ENCODE results near the gene DLG5.
A peak's percentile ranks its signal among the peaks of the same experiment; 100 is the strongest.

The DLG5 gene

GRCh38 chr10:77925795-77926565 lies 575 bp downstream of the DLG5 start:
- in situ Hi-C loops (cut with MboI; ENCODE audit: low sequenced_read_pairs, unreplicated experiment) = no loop called here
- no peak for TF ChIP-seq CTCF (IDR thresholded peaks at IDR 0.05; ENCODE audit: borderline replicate concordance, control extremely low read depth, extremely low read depth, insufficient read depth, missing control alignments)
- DNase-seq (ENCODE audit: low spot score) = peak; percentile 72

GRCh38 chr10:77925410-77925794 lies 1.2 kb downstream of the DLG5 start:
- DNase-seq (ENCODE audit: low spot score) = no peak
- no peak for TF ChIP-seq CTCF (IDR thresholded peaks at IDR 0.05; ENCODE audit: borderline replicate concordance, control extremely low read depth, extremely low read depth, insufficient read depth, missing control alignments)
- in situ Hi-C loops (cut with MboI; ENCODE audit: low sequenced_read_pairs, unreplicated experiment) = no loop called here

GRCh38 chr10:77922566-77923179 lies 3.9 kb downstream of the DLG5 start:
- no peak for TF ChIP-seq CTCF (IDR thresholded peaks at IDR 0.05; ENCODE audit: borderline replicate concordance, control extremely low read depth, extremely low read depth, insufficient read depth, missing control alignments)
- no peak for DNase-seq (ENCODE audit: low spot score)
- in situ Hi-C loops (cut with MboI; ENCODE audit: low sequenced_read_pairs, unreplicated experiment) = no loop called here

GRCh38 chr10:77922055-77922454 lies 4.5 kb downstream of the DLG5 start:
- in situ Hi-C loops (cut with MboI; ENCODE audit: low sequenced_read_pairs, unreplicated experiment) = no loop called here
- no peak for DNase-seq (ENCODE audit: low spot score)
- no peak for TF ChIP-seq CTCF (IDR thresholded peaks at IDR 0.05; ENCODE audit: borderline replicate concordance, control extremely low read depth, extremely low read depth, insufficient read depth, missing control alignments)

- in situ Hi-C loops (cut with MboI; ENCODE audit: low sequenced_read_pairs, unreplicated experiment) = no loop called here
- TF ChIP-seq CTCF (IDR thresholded peaks at IDR 0.05; ENCODE audit: borderline replicate concordance, control extremely low read depth, extremely low read depth, insufficient read depth, missing control alignments) = no peak
- no peak for DNase-seq (ENCODE audit: low spot score)
Observed at GRCh38 chr10:77921395-77921794, 5.2 kb downstream of the DLG5 start.

- TF ChIP-seq CTCF (IDR thresholded peaks at IDR 0.05; ENCODE audit: borderline replicate concordance, control extremely low read depth, extremely low read depth, insufficient read depth, missing control alignments) = no peak
- DNase-seq (ENCODE audit: low spot score) = no peak
- in situ Hi-C loops (cut with MboI; ENCODE audit: low sequenced_read_pairs, unreplicated experiment) = no loop called here
Observed at GRCh38 chr10:77920495-77920894, 6.1 kb downstream of the DLG5 start.
